HG03196 (cell line): ENCODE results near the gene RFX3.

ENCODE experiments used
- ATAC-seq: cut with Tn5 transposase; IDR thresholded peaks from one replicate; pipeline ENCODE4 v1.9.1; 2021; ENCODE audit not compliant: unreplicated experiment

RFX3 gene

GRCh38 chr9:3525836-3526164 is at the start of gene RFX3:
Gene RFX3, minus strand, starts transcription at chr9:3526001. Its CDS starts 130,413 bp downstream, at chr9:3395588.
- ATAC-seq = peak; percentile 44

- ATAC-seq = no peak
Measured at GRCh38 chr9:3571500-3571899, 45.7 kb upstream of the RFX3 start.

- no peak for ATAC-seq
Measured at GRCh38 chr9:3569529-3569928, 43.7 kb upstream of the RFX3 start.

- ATAC-seq = no peak
Measured at GRCh38 chr9:3567988-3568387, 42.2 kb upstream of the RFX3 start.

- no peak for ATAC-seq
Measured at GRCh38 chr9:3553076-3553765, 27.4 kb upstream of the RFX3 start.

GRCh38 chr9:3549225-3549624 is 23.4 kb upstream of the RFX3 start:
- no peak for ATAC-seq

GRCh38 chr9:3548648-3549047 is 22.8 kb upstream of the RFX3 start:
- ATAC-seq = no peak

- ATAC-seq = no peak
Measured at GRCh38 chr9:3541206-3541605, 15.4 kb upstream of the RFX3 start.

GRCh38 chr9:3534614-3535404 is 9.0 kb upstream of the RFX3 start:
- ATAC-seq = no peak

GRCh38 chr9:3532158-3532557 is 6.4 kb upstream of the RFX3 start:
- no peak for ATAC-seq

GRCh38 chr9:3528451-3528850 is 2.6 kb upstream of the RFX3 start:
- no peak for ATAC-seq

GRCh38 chr9:3526997-3527940 is 1.5 kb upstream of the RFX3 start:
- peak; percentile 2 for ATAC-seq

GRCh38 chr9:3526165-3526996 is 580 bp upstream of the RFX3 start:
- peak; percentile 64 for ATAC-seq

GRCh38 chr9:3525096-3525835 is 535 bp downstream of the RFX3 start:
- no peak for ATAC-seq

GRCh38 chr9:3521966-3522365 is 3.8 kb downstream of the RFX3 start:
- no peak for ATAC-seq

GRCh38 chr9:3520564-3520963 is 5.2 kb downstream of the RFX3 start:
- no peak for ATAC-seq

- ATAC-seq = no peak
Measured at GRCh38 chr9:3517377-3518048, 8.3 kb downstream of the RFX3 start.

- no peak for ATAC-seq
Measured at GRCh38 chr9:3516667-3517330, 9.0 kb downstream of the RFX3 start.

GRCh38 chr9:3515405-3515804 is 10.4 kb downstream of the RFX3 start:
- ATAC-seq = no peak
